ENCODE results near the gene FAM20C. TPM values are rescaled to one million over a fixed set of nuclear protein-coding genes. Genes with fewer than 3 reads are reported as not detected.
"Not testable (repeated sequence)": the region's sequence is repeated elsewhere in the genome, so short reads cannot be mapped to it uniquely, and the experiment has no call there.

Gene FAM20C
- total RNA-seq, 4 donors from 2014 or later, result 17.3 to 20.7 (median 19.8) TPM

DNA sequence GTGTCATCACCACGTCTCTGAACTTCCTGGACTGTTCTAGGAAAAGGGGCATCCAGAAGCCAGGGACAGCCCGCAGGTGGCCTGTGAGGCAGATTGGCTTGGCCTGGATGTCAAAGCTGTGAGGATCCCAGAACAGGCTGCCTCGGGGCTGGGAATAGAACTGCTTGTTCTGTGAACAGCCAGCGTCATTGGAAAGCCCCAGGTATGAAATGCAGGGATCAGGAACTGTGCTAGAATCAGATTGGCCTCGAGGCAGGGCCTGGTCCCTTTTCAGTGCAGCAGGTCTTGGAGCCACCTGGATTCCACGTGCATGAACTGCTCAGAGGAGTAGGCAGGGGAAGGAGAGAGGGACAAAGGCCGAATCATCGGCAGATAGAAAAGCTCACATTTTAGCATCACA, 44.6 kb downstream of the FAM20C start:
- no peak for DNase-seq (ENCODE audit: low spot score in 2 of 2)
- TF ChIP-seq, protein P1, sequence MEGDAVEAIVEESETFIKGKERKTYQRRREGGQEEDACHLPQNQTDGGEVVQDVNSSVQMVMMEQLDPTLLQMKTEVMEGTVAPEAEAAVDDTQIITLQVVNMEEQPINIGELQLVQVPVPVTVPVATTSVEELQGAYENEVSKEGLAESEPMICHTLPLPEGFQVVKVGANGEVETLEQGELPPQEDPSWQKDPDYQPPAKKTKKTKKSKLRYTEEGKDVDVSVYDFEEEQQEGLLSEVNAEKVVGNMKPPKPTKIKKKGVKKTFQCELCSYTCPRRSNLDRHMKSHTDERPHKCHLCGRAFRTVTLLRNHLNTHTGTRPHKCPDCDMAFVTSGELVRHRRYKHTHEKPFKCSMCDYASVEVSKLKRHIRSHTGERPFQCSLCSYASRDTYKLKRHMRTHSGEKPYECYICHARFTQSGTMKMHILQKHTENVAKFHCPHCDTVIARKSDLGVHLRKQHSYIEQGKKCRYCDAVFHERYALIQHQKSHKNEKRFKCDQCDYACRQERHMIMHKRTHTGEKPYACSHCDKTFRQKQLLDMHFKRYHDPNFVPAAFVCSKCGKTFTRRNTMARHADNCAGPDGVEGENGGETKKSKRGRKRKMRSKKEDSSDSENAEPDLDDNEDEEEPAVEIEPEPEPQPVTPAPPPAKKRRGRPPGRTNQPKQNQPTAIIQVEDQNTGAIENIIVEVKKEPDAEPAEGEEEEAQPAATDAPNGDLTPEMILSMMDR (IDR thresholded peaks at IDR 0.05), result no peak
- TF ChIP-seq POLR2A (IDR thresholded peaks at IDR 0.05), result no peak
- intact Hi-C loops (cut with DNase I; ENCODE audit: low total_unique reads), result no loop called here
- no peak overlapping the region for H3K4me3 ChIP-seq (ENCODE audit: low read depth, poor library complexity, severe bottlenecking)
- WGBS, 2 donors, result 55 to 57% methylated on average over 8 of the region's 8 CpGs

DNA sequence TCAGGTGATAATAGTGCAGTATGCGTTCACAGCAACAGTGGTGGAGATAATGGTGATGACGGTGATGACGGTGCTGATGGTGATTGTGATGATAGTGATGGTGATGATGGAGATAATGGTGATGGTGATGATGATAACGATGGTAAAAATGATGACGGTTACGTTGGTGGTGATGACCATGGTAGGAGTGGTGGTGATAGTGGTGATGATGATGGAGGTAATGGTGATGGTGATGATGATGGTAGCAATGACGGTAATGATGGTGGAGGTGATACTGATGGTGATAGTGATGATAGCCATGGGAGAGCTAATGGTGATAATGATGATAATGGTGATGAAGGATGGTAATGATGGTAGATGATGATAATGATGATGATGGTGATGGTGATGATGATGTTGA, 45.0 kb downstream of the FAM20C start:
- no peak for DNase-seq (ENCODE audit: low spot score in 2 of 2)
- TF ChIP-seq POLR2A (IDR thresholded peaks at IDR 0.05), result no peak
- TF ChIP-seq, protein P1 (IDR thresholded peaks at IDR 0.05), result no peak
- no peak overlapping the region for H3K4me3 ChIP-seq (ENCODE audit: low read depth, poor library complexity, severe bottlenecking)
- 78 to 82% methylated on average over 7 of the region's 7 CpGs for WGBS, 2 donors
- intact Hi-C loops (cut with DNase I; ENCODE audit: low total_unique reads), result no loop called here

DNA sequence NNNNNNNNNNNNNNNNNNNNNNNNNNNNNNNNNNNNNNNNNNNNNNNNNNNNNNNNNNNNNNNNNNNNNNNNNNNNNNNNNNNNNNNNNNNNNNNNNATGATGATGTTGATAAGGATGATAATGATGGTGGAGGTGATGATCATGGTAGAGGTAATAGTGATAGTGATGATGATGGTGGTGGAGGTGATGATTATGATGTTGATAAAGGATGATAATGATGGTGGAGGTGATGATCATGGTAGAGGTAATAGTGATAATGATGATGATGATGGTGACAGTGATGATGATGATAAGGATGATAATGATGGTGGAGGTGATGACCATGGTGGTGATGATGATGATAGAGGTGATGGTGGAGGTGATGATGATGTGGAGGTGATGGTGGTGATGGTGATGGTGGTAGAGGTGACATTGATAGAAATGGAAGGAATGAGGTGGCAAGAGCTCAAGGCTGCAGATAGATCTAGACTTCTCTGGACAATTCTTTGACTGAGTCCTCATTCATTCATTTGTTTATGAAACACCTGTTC, 47.8 kb downstream of the FAM20C start:
- no peak overlapping the region for H3K4me3 ChIP-seq (ENCODE audit: low read depth, poor library complexity, severe bottlenecking)
- TF ChIP-seq POLR2A (IDR thresholded peaks at IDR 0.05), result no peak
- TF ChIP-seq, protein P1 (IDR thresholded peaks at IDR 0.05), result no peak
- no peak for DNase-seq (ENCODE audit: low spot score in 2 of 2)
- intact Hi-C loops (cut with DNase I; ENCODE audit: low total_unique reads), result no loop called here

DNA sequence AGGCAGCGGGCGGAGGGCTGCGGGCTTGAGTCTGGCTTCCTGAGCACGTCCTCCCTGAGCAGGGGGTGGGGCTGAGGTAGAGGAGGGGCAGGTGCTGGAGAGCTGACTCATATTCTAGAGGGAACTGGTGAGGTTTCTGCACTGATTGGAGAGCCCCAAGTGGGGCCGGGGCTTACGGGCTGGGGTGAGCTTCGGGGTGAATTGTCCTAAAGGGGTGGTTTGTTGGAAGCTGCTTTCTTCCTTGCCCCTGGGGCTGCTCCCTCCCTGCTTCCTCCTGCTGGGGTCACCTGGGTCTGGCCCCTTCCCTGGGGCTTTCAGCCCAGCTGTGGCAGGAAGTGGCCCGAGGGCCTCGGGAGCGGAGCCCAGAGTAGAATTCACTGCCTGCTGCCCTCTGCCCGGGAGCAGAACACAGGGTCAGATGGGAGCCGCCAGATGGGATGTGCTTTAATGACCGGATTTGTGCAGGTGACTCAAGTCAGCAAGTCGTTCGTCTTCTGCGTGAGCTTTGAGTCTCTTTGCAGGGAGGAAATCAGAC, 48.6 kb downstream of the FAM20C start:
- 47 to 49% methylated on average over 9 to 16 of the region's 16 CpGs for WGBS, 2 donors
- DNase-seq (ENCODE audit: low spot score in 2 of 2), result no peak
- no peak for TF ChIP-seq POLR2A (IDR thresholded peaks at IDR 0.05)
- TF ChIP-seq, protein P1 (IDR thresholded peaks at IDR 0.05), result no peak
- no peak overlapping the region for H3K4me3 ChIP-seq (ENCODE audit: low read depth, poor library complexity, severe bottlenecking)
- intact Hi-C loops (cut with DNase I; ENCODE audit: low total_unique reads), result no loop called here

DNA sequence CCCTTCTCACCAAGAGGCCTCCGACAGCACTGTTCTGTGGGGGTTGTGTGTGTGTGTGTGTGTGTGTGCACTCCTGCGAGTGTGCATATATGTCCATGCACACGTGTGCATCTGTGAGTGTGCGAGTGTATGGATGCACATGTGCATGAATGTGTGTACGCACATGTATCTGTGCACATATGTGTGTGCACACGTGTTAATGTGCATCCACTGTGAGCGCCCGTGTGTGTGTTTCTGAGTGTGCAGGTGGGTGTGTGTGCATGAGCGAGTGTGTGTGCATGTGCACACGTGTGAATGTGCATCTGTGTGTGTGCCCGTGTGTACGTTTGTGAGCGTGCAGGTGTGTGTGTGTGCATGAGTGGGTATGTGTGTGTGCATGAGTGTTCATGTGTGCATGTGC, 49.1 kb downstream of the FAM20C start:
- DNase-seq (ENCODE audit: low spot score in 2 of 2), result no peak
- 92 to 96% methylated on average over 13 of the region's 13 CpGs for WGBS, 2 donors
- no peak for TF ChIP-seq POLR2A (IDR thresholded peaks at IDR 0.05)
- TF ChIP-seq, protein P1 (IDR thresholded peaks at IDR 0.05), result no peak
- no peak overlapping the region for H3K4me3 ChIP-seq (ENCODE audit: low read depth, poor library complexity, severe bottlenecking)
- intact Hi-C loops (cut with DNase I; ENCODE audit: low total_unique reads), result no loop called here

DNA sequence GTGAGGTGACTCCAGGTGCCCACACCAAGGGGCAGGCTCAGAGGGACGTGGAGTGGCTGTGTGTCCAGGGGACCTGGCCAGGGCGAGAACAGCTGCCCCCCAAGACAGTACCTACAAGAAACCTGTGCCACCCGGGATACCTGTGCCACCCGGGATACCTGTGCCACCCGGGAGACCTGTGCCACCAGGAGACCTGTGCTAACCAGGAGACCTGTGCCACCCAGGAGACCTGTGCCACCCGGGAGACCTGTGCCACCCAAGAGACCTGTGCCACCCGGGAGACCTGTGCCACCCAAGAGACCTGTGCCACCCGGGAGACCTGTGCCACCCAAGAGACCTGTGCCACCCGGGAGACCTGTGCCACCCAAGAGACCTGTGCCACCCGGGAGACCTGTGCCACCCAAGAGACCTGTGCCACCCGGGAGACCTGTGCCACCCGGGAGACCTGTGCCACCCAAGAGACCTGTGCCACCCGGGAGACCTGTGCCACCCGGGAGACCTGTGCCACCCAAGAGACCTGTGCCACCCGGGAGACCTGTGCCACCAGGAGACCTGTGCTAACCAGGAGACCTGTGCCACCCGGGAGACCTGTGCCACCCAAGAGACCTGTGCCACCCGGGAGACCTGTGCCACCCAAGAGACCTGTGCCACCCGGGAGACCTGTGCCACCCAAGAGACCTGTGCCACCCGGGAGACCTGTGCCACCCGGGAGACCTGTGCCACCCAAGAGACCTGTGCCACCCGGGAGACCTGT, 50.6 kb downstream of the FAM20C start:
- H3K4me3 ChIP-seq (ENCODE audit: low read depth, poor library complexity, severe bottlenecking); intact Hi-C loops (cut with DNase I; ENCODE audit: low total_unique reads); DNase-seq (ENCODE audit: low spot score in 2 of 2): not testable (repeated sequence)
- WGBS, 2 donors, result 83 to 100% methylated on average over 1 to 2 of the region's 21 CpGs

DNA sequence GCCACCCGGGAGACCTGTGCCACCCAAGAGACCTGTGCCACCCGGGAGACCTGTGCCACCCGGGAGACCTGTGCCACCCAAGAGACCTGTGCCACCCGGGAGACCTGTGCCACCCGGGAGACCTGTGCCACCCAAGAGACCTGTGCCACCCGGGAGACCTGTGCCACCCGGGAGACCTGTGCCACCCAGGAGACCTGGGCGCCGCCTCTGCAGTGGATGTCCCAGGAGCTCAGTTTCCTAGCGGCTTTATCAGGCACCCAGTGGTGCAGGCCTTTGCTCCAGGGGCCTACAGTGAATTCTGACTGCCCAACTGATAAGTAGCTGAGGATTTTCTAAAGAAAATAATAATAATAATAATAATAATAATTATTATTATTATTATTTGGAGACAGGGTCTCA, 51.2 kb downstream of the FAM20C start:
- intact Hi-C loops (cut with DNase I; ENCODE audit: low total_unique reads); H3K4me3 ChIP-seq (ENCODE audit: low read depth, poor library complexity, severe bottlenecking); DNase-seq (ENCODE audit: low spot score in 2 of 2): not testable (repeated sequence)
- 100% methylated on average over 3 to 4 of the region's 10 CpGs for WGBS, 2 donors
